HCT116 (cell line): ENCODE data around the gene LDLRAD4. TPM values are rescaled to one million over a fixed set of nuclear protein-coding genes. Genes with fewer than 3 reads are reported as not detected.

Experiments
- ATAC-seq: fragments of 200-7000 bp; cut with Tn5 transposase; 2 replicates; pipeline ENCODE4 v1.9.1; 2020; ENCODE audit warnings: mild to moderate bottlenecking, moderate library complexity
- BruUV-seq: library from RNA; stranded (reverse); fragments of 400-500 nt; replicated peaks from 2 replicates; lab custom pipeline; 2021; lab: Mats Ljungman, UMichigan
- CTCF ChIA-PET: fragments of 300-600 bp; sonication (Branson Sonifier 250); formaldehyde crosslinking; loops from one replicate; lab custom pipeline; 2021; ENCODE audit warnings: antibody characterized with exemption; lab: Charles Lee
- POLR2A ChIA-PET: fragments of 300-600, 350-600 bp; sonication (Branson Sonifier 250); formaldehyde crosslinking; loops from one replicate; lab custom pipeline; 2021; ENCODE audit warnings: antibody characterized with exemption; lab: Charles Lee
- RAD21 ChIA-PET, 2 experiments: fragments of 300-600 bp; sonication (Branson Sonifier 250); formaldehyde crosslinking; loops; one replicate each; lab custom pipeline; 2023; ENCODE audit warnings: low total read pairs in 2 of 2; ENCODE audit not compliant: uncharacterized antibody in 2 of 2, unreplicated experiment in 2 of 2, low non-redundant PET in 1 of 2; lab: Charles Lee
- DNase-seq: peaks from one replicate; pipeline ENCODE4 v3.0.0-alpha.2; 2010; ENCODE audit warnings: low read depth, low spot score
- H2AFZ ChIP-seq: fragments of 200-600 bp; shearing (Covaris generic), sonication (generic); 2 replicates; pipeline ENCODE4 v1.6.1; 2017; ENCODE audit warnings: low read depth, mixed run types, mixed read lengths, antibody characterized with exemption, low read length; ENCODE audit not compliant: poor library complexity, severe bottlenecking
- H3K27ac ChIP-seq: 2 replicates; pipeline ENCODE4 v1.5.1; 2012; ENCODE audit warnings: low read depth, low read length
- H3K27me3 ChIP-seq: fragments of 200-600 bp; sonication (generic); 2 replicates; pipeline ENCODE4 v1.6.1; 2016; ENCODE audit warnings: mixed run types, low read length, mixed read lengths; ENCODE audit not compliant: insufficient read depth
- H3K36me3 ChIP-seq, 2 experiments: fragments of 200-500 bp in 1 of 2; fragments of 200-600 bp in 1 of 2; sonication (Bioruptor generic) in 1 of 2; sonication (generic) in 1 of 2; 2 replicates each; pipeline versions ENCODE4 v1.5.1 to v1.6.1; 2014 to 2016; ENCODE audit warnings: low read length in 2 of 2, inconsistent platforms in 1 of 2, mixed read lengths in 1 of 2, mixed run types in 1 of 2; ENCODE audit not compliant: insufficient read depth in 2 of 2, control insufficient read depth in 1 of 2
- H3K4me1 ChIP-seq, 2 experiments: fragments of 200-600 bp in 1 of 2; sonication (generic) in 1 of 2; 2 replicates each; pipeline versions ENCODE4 v1.5.1 to v1.6.1; 2012 to 2017; ENCODE audit warnings: low read length in 2 of 2, inconsistent platforms in 1 of 2, mild to moderate bottlenecking in 1 of 2, mixed read lengths in 1 of 2, mixed run types in 1 of 2, moderate library complexity in 1 of 2; ENCODE audit not compliant: insufficient read depth in 2 of 2, control insufficient read depth in 1 of 2
- H3K4me2 ChIP-seq: fragments of 200-600 bp; sonication (generic); 2 replicates; pipeline ENCODE4 v1.6.1; 2017; ENCODE audit warnings: mixed run types, low read length, mixed read lengths
- H3K4me3 ChIP-seq, 2 experiments: fragments of 200-600 bp in 1 of 2; sonication (generic) in 1 of 2; replicated peaks in 1 of 2; 2 replicates each; pipeline ENCODE4 v1.5.1; 2011 to 2016; ENCODE audit warnings: low read length in 2 of 2, control low read depth in 1 of 2, low read depth in 1 of 2, mild to moderate bottlenecking in 1 of 2, mixed read lengths in 1 of 2, mixed run types in 1 of 2
- H3K79me2 ChIP-seq: fragments of 200-600 bp; sonication (generic); 2 replicates; pipeline ENCODE4 v1.6.1; 2017; ENCODE audit warnings: mild to moderate bottlenecking, mixed run types, low read length, moderate library complexity, mixed read lengths; ENCODE audit not compliant: insufficient read depth
- H3K9ac ChIP-seq: fragments of 200-600 bp; sonication (generic); 2 replicates; pipeline ENCODE4 v1.6.1; 2016; ENCODE audit warnings: low read length, mixed read lengths
- H3K9me2 ChIP-seq: fragments of 200-600 bp; sonication (generic), shearing (Covaris generic); 2 replicates; pipeline ENCODE4 v1.6.1; 2017; ENCODE audit warnings: mixed run types, mild to moderate bottlenecking, moderate library complexity; ENCODE audit not compliant: insufficient read depth
- H3K9me3 ChIP-seq, 2 experiments: fragments of 200-500 bp in 1 of 2; fragments of 200-600 bp in 1 of 2; sonication (Bioruptor generic) in 1 of 2; sonication (generic) in 1 of 2; 2 replicates each; pipeline ENCODE4 v1.6.1; 2014 to 2017; ENCODE audit warnings: low read length in 2 of 2, mixed read lengths in 2 of 2, inconsistent platforms in 1 of 2, low read depth in 1 of 2, mild to moderate bottlenecking in 1 of 2, mixed run types in 1 of 2, moderate library complexity in 1 of 2; ENCODE audit not compliant: control insufficient read depth in 1 of 2, insufficient read depth in 1 of 2
- H4K20me1 ChIP-seq: fragments of 200-600 bp; sonication (generic), shearing (Covaris generic); 2 replicates; pipeline ENCODE4 v1.6.1; 2017; ENCODE audit warnings: mixed run types, mild to moderate bottlenecking, moderate library complexity; ENCODE audit not compliant: insufficient read depth
- ATF3 ChIP-seq: IDR thresholded peaks from 2 replicates; pipeline ENCODE4 v1.6.1; 2012
- CBX3 ChIP-seq: IDR thresholded peaks from 2 replicates; pipeline ENCODE4 v1.6.1; 2012; ENCODE audit warnings: low read depth
- CEBPB ChIP-seq: IDR thresholded peaks from 2 replicates; pipeline ENCODE4 v1.6.1; 2012; ENCODE audit warnings: low read depth
- CTCF ChIP-seq, 3 experiments: fragments of 200-600 bp in 1 of 3; sonication (generic) in 1 of 3; IDR thresholded peaks in 2 of 3; conservative IDR thresholded peaks in 1 of 3; 2 replicates each; pipeline ENCODE4 v1.5.1; 2012 to 2017; ENCODE audit warnings: low read depth in 2 of 3, low read length in 2 of 3, antibody characterized with exemption in 1 of 3, borderline replicate concordance in 1 of 3, control low read depth in 1 of 3, mild to moderate bottlenecking in 1 of 3, mixed read lengths in 1 of 3, mixed run types in 1 of 3, moderate library complexity in 1 of 3; ENCODE audit not compliant: insufficient read depth in 1 of 3
- EGR1 ChIP-seq: IDR thresholded peaks from 2 replicates; pipeline ENCODE4 v1.6.1; 2012; ENCODE audit warnings: low read depth
- EZH2 ChIP-seq: fragments of 200-600 bp; sonication (generic); IDR thresholded peaks from 2 replicates; pipeline ENCODE4 v1.6.1; 2017; ENCODE audit warnings: antibody characterized with exemption, mixed run types
- EZH2phosphoT487 ChIP-seq: fragments of 200-600 bp; IDR thresholded peaks from 2 replicates; pipeline ENCODE4 v1.6.1; 2018; ENCODE audit warnings: antibody characterized with exemption, borderline replicate concordance
- JUND ChIP-seq: IDR thresholded peaks from 2 replicates; pipeline ENCODE4 v1.6.1; 2012
- MAX ChIP-seq: IDR thresholded peaks from 2 replicates; pipeline ENCODE4 v1.6.1; 2012
- POLR2A ChIP-seq: IDR thresholded peaks from 2 replicates; pipeline ENCODE4 v1.7.0; 2011; ENCODE audit warnings: borderline replicate concordance; ENCODE audit not compliant: insufficient read depth, insufficient read length; ENCODE audit errors: extremely low read depth
- POLR2AphosphoS5 ChIP-seq: IDR thresholded peaks from 2 replicates; pipeline ENCODE4 v1.6.1; 2011; ENCODE audit warnings: mild to moderate bottlenecking, low read depth, low read length, moderate library complexity
- RAD21 ChIP-seq: IDR thresholded peaks from 2 replicates; pipeline ENCODE4 v1.6.1; 2012; ENCODE audit warnings: low read depth, mild to moderate bottlenecking
- REST ChIP-seq: IDR thresholded peaks from 2 replicates; pipeline ENCODE4 v1.6.1; 2012; ENCODE audit warnings: low read depth
- SP1 ChIP-seq: IDR thresholded peaks from 2 replicates; pipeline ENCODE4 v1.6.1; 2012; ENCODE audit warnings: low read depth
- SRF ChIP-seq: IDR thresholded peaks from 2 replicates; pipeline ENCODE4 v1.6.1; 2012; ENCODE audit warnings: low read depth
- TCF7L2 ChIP-seq: IDR thresholded peaks from 2 replicates; pipeline ENCODE4 v1.7.0; 2011; ENCODE audit warnings: borderline replicate concordance, inconsistent platforms; ENCODE audit not compliant: insufficient read depth, insufficient read length; ENCODE audit errors: extremely low read depth
- YY1 ChIP-seq: IDR thresholded peaks from 2 replicates; pipeline ENCODE4 v1.6.1; 2011; ENCODE audit warnings: low read length, low read depth, moderate library complexity, mild to moderate bottlenecking; ENCODE audit not compliant: insufficient replicate concordance; ENCODE audit errors: extremely low read depth
- ZBTB33 ChIP-seq: IDR thresholded peaks from 2 replicates; pipeline ENCODE4 v1.6.1; 2011; ENCODE audit warnings: mild to moderate bottlenecking, low read length, moderate library complexity; ENCODE audit not compliant: insufficient replicate concordance; ENCODE audit errors: extremely low read depth
- ZFX ChIP-seq: fragments of 450-650 bp; IDR thresholded peaks from 2 replicates; pipeline ENCODE4 v1.6.1; 2017
- ZNF274 ChIP-seq: fragments of 200-500 bp; sonication (Bioruptor generic); IDR thresholded peaks from 2 replicates; pipeline ENCODE4 v1.6.1; 2014; ENCODE audit warnings: mild to moderate bottlenecking, low read depth, low read length, inconsistent platforms
- intact Hi-C: fragments of 100-400 bp; cut with micrococcal nuclease; formaldehyde crosslinking; loops from 2 replicates; pipeline ENCODE4 v1.10.0; 2022
- total RNA-seq: library from RNA; stranded (reverse); gene quantifications from one replicate; pipeline ENCODE4 v1.2.1, GENCODE V29; 2021; ENCODE audit not compliant: unreplicated experiment

LDLRAD4 gene
- total RNA-seq, 1 experiment from 2014 or later: 1.2 TPM

GRCh38 chr18:13241083-13241892 lies 22.7 kb downstream of the LDLRAD4 start:
- Histone ChIP-seq H2AFZ (no peak overlapping the region), H3K9me2 (no peaks in the 10 kb centered on the region), H3K4me1 (no peaks in the 10 kb centered on the region), H3K79me2 (no peaks in the 10 kb centered on the region), H3K36me3 (no peaks in the 10 kb centered on the region), H3K27ac (no peak overlapping the region), H3K9ac (no peak overlapping the region), H3K9me3 (no peaks in the 10 kb centered on the region), H3K27me3 (no peaks in the 10 kb centered on the region), H4K20me1 (no peaks in the 10 kb centered on the region), H3K4me3 (no peak overlapping the region), H3K4me2 (no peak overlapping the region)
- BruUV-seq: no TSS peak
- POLR2A ChIA-PET: no interaction called here
- TF ChIP-seq ZBTB33: no peak
- TF ChIP-seq CEBPB: no peak
- TF ChIP-seq RAD21: no peak
- TF ChIP-seq POLR2AphosphoS5: no peak
- no peak for TF ChIP-seq CTCF (IDR thresholded peaks at IDR 0.05 in 2 of 3, conservative IDR thresholded peaks at IDR 0.05 in 1 of 3; ENCODE audit: borderline replicate concordance in 1 of 3, insufficient read depth in 1 of 3, low read depth in 2 of 3, low read length in 2 of 3)
- TF ChIP-seq EGR1: no peak
- no peak for TF ChIP-seq ZFX
- no peak for TF ChIP-seq POLR2A
- no peak for TF ChIP-seq CBX3
- TF ChIP-seq EZH2: no peak
- no peak for TF ChIP-seq ZNF274
- no peak for TF ChIP-seq ATF3
- no peak for TF ChIP-seq YY1
- TF ChIP-seq REST: no peak
- no peak for TF ChIP-seq TCF7L2
- TF ChIP-seq JUND: no peak
- TF ChIP-seq EZH2phosphoT487: no peak
- TF ChIP-seq MAX: no peak
- TF ChIP-seq SP1: no peak
- TF ChIP-seq SRF: no peak
- intact Hi-C loops: no loop called here
- DNase-seq (no peak), ATAC-seq (no peak)
- RAD21 ChIA-PET: no interaction called here
- CTCF ChIA-PET: no interaction called here
